ENCODE results near the gene ZFAND4. TPM values are rescaled to one million over a fixed set of nuclear protein-coding genes. Genes with fewer than 3 reads are reported as not detected.

Gene ZFAND4
- total RNA-seq, 1 donor from 2014 or later: 17.1 TPM

GRCh38 chr10:45569471-45569870 is 103.1 kb downstream of the ZFAND4 start:
- no peak overlapping the region for H3K27ac ChIP-seq
- DNase-seq (ENCODE audit: low spot score in 2 of 2): no peak
- H3K4me3 ChIP-seq: no peak overlapping the region
- no peak for TF ChIP-seq CTCF (IDR thresholded peaks at IDR 0.05)
- no peaks in the 10 kb centered on the region for H3K4me1 ChIP-seq
- H3K27me3 ChIP-seq: no peaks in the 10 kb centered on the region
- no peaks in the 10 kb centered on the region for H3K9me3 ChIP-seq
- intact Hi-C loops (cut with DNase I): no loop called here
- H3K36me3 ChIP-seq: no peaks in the 10 kb centered on the region

- Histone ChIP-seq H3K4me3 (no peak overlapping the region), H3K4me1 (no peaks in the 10 kb centered on the region), H3K9me3 (no peaks in the 10 kb centered on the region), H3K27ac (no peak overlapping the region), H3K27me3 (no peaks in the 10 kb centered on the region), H3K36me3 (no peaks in the 10 kb centered on the region)
- DNase-seq (ENCODE audit: low spot score in 2 of 2): no peak
- intact Hi-C loops (cut with DNase I): no loop called here
- TF ChIP-seq CTCF (IDR thresholded peaks at IDR 0.05): no peak
Measured at GRCh38 chr10:45566415-45566814, 106.2 kb downstream of the ZFAND4 start.

Other genes starting within 250 kb of the ZFAND4 start
- gene WASHC2C, start 54.5 kb upstream of the ZFAND4 start, total RNA-seq: 47.7 TPM
- 2.2 TPM for gene AGAP4, start 174.7 kb upstream of the ZFAND4 start, total RNA-seq